Skin epidermis (tissue), 12 donors: ENCODE measurements around the gene KRR1.
"Not testable (repeated sequence)": the region's sequence is repeated elsewhere in the genome, so short reads cannot be mapped to it uniquely, and the experiment has no call there.

Experiments
- H3K27ac ChIP-seq, 21 experiments: fragments of 200-600 bp; sonication (generic) in 11 of 21; one replicate each; pipeline ENCODE4 v1.5.0; 2020; ENCODE audit warnings: mild to moderate bottlenecking in 3 of 21, inconsistent platforms in 2 of 21, moderate library complexity in 2 of 21
- H3K4me3 ChIP-seq, 7 experiments: fragments of 200-600 bp; sonication (generic) in 2 of 7; one replicate each; pipeline ENCODE4 v1.5.0; 2020; ENCODE audit warnings: inconsistent platforms in 2 of 7, mild to moderate bottlenecking in 2 of 7, moderate library complexity in 1 of 7

KRR1 gene

GRCh38 chr12:75480469-75480949 lies 30.9 kb downstream of the KRR1 start, which contains the start of gene GLIPR1:
Gene GLIPR1 (plus strand): TSS chr12:75480755. CDS start chr12:75480881, 126 bp downstream.
- H3K27ac ChIP-seq: peak within 1 kb of the TSS in 20 of 21 experiments; percentile 31 to 90 (median 76)
- peak within 1 kb of the TSS; percentile 29 to 42 (median 35) for H3K4me3 ChIP-seq

DNA sequence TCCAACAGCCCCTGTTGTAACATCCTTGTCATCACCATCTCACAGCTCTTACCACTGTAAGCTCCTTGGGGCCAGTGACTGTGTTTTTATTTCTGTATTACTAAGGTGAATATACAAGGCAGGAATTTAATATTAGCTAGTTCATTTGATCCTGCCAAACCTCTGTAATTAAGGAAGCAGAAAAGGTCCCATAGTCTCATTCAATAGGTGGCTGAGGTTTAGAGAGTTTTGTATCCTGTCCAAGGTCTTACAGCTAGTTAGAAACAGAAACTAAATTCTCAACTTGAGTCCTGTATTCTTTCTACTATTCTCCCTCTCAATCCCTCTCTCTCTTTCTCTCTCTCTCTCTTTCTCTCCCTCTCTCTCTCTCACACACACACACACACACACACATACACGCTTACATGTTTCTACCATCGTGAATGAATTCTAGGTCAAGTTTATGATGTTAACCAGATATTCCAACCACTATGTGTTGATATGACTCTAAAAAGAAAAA lies 31.4 kb downstream of the KRR1 start:
- Histone ChIP-seq H3K4me3 (peak overlapping the region; percentile 29 to 42 (median 35)), H3K27ac (peak overlapping the region in 20 of 21 experiments; percentile 5 to 90 (median 76))

GRCh38 chr12:75478116-75478794 lies 33.2 kb downstream of the KRR1 start:
- Histone ChIP-seq H3K27ac (peak overlapping the region in 14 of 21 experiments; percentile 0 to 90 (median 49)), H3K4me3 (no peak overlapping the region)

GRCh38 chr12:75477137-75477536 lies 34.3 kb downstream of the KRR1 start:
- no peak overlapping the region for H3K4me3 ChIP-seq

DNA sequence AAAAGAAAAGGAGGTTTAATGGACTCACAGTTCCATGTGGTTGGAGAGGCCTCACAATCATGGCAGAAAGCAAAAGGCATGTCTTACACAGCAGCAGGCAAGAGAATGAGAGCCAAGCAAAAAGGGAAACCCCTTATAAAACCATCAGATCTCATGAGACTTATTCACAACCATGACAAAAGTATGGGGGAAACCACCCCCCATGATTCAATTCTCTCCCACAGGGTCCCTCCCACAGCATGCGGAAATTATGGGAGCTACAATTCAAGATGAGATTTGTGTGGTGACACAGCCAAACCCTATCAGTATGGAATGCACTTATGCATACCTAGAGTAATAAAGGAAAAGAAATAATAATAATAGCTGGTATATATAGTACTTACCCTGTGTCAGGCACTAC lies 35.3 kb downstream of the KRR1 start:
- Histone ChIP-seq H3K27ac (no peak overlapping the region), H3K4me3 (no peak overlapping the region)

More at GRCh38 chr12:75477137-75477536, 34.3 kb downstream of the KRR1 start:
- H3K27ac ChIP-seq: peak overlapping the region in 1 of 21 experiments; percentile 90

- Histone ChIP-seq H3K27ac (no peak overlapping the region), H3K4me3 (no peak overlapping the region)
These were observed 37.3 kb downstream of the KRR1 start for GRCh38 chr12:75474116-75474515.

GRCh38 chr12:75471902-75472890 lies 39.2 kb downstream of the KRR1 start:
- peak overlapping the region in 8 of 21 experiments; percentile 13 to 67 (median 24) for H3K27ac ChIP-seq

GRCh38 chr12:75460204-75460603 lies 51.2 kb downstream of the KRR1 start:
- Histone ChIP-seq H3K4me3 (no peak overlapping the region), H3K27ac (no peak overlapping the region)

More at GRCh38 chr12:75471902-75472890, 39.2 kb downstream of the KRR1 start:
- no peak overlapping the region for H3K4me3 ChIP-seq

GRCh38 chr12:75459755-75460154 lies 51.7 kb downstream of the KRR1 start:
- peak overlapping the region in 1 of 21 experiments; percentile 9 for H3K27ac ChIP-seq
- no peak overlapping the region for H3K4me3 ChIP-seq

DNA sequence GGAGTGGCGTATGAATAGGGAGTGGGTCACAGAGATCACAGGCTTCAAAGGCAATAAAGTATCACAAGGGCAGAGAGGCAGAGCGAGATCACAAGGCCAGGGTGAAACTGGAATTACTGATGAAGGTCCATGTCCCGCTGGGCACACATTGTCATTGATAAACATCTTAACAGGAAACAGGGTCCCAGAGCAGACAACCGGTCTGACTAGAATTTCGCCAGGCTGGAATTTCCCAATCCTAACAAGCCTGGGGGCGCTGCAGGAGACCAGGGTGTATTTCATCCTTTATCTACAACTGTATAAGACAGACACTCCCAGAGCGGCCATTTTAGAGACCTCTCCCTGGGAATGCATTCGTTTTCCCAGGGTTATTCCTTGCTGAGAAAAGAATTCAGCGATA lies 53.5 kb downstream of the KRR1 start:
- H3K27ac ChIP-seq, H3K4me3 ChIP-seq: not testable (repeated sequence)

GRCh38 chr12:75457191-75457590 lies 54.2 kb downstream of the KRR1 start:
- H3K27ac ChIP-seq: peak overlapping the region in 1 of 21 experiments; percentile 37
- no peak overlapping the region for H3K4me3 ChIP-seq

DNA sequence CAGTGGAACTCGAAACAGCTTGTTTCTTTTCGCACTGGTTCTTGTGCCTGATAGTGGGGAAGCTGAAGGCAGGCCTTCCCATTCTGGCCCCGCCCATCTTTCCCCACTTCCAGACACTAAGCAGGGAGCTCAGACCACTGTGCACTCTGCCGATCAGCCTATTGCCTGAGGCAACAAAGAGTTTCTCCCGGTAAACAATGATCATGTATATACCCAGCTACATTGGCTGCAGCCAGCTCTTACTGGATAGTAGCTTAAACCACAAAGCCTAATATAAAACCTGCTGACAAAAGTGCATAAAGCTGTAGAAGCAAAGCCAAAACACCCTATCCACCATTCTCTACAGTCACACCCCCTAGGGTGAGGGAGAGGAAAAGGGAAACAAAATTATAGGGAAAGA lies 55.6 kb downstream of the KRR1 start:
- H3K4me3 ChIP-seq: no peak overlapping the region
- no peak overlapping the region for H3K27ac ChIP-seq

GRCh38 chr12:75452675-75453330 lies 58.6 kb downstream of the KRR1 start:
- Histone ChIP-seq H3K4me3 (no peak overlapping the region), H3K27ac (no peak overlapping the region)

GRCh38 chr12:75447691-75448393 lies 63.6 kb downstream of the KRR1 start:
- no peak overlapping the region for H3K27ac ChIP-seq
- H3K4me3 ChIP-seq: no peak overlapping the region

DNA sequence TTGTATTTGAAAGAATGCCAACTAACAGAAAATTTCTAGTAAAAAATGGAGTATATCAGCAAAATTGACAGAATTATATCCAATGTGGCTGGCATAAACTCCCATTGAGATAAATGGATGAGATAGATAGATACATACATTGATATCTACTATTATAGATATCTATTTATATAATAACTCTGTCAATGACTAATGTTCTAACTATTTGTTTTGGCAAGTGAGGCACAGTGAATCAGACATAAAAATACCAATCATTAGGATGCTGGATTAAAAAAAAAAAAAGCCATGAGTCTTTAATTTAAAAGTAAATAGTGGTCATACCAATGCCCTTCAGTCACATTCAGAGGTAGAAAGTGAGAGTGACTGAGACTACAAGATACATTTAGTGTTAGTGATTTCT lies 64.6 kb downstream of the KRR1 start:
- H3K4me3 ChIP-seq: no peak overlapping the region
- no peak overlapping the region for H3K27ac ChIP-seq

GRCh38 chr12:75445137-75445507 lies 66.3 kb downstream of the KRR1 start:
- not testable (repeated sequence) for H3K27ac ChIP-seq, H3K4me3 ChIP-seq

DNA sequence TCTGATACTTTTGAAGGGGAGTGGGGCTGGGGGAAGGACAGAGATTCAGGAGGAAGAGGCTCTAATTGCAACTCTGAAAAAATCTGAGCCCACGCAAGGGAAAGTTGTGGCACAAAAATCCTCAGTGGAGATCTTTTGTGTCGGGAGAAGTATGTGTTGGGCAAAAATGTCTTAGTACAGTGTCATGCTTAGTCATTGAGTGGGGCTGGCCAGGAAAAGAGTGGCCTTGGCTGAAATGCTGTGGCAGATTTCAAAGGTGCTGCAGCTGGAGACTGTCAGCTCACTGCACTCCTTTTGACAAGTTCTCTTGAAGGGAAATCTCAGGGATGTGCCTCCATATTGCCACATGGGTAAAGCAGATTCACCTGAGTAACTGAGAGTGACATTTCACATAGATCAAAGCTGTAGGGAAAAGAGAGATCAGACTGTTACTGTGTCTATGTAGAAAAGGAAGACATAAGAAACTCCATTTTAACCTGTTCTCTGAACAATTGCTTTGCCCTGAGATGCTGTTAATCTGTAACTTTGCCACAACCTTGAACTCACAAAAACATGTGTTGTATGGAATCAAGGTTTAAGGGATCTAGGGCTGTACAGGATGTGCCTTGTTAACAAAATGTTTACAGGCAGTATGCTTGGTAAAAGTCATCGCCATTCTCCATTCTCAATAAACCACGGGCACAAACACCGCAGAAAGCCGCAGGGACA lies 66.8 kb downstream of the KRR1 start:
- no peak overlapping the region for H3K27ac ChIP-seq
- H3K4me3 ChIP-seq: no peak overlapping the region

GRCh38 chr12:75443709-75444108 lies 67.7 kb downstream of the KRR1 start:
- no peak overlapping the region for H3K27ac ChIP-seq
- no peak overlapping the region for H3K4me3 ChIP-seq
